ENCODE data around the gene PTPRG.

The PTPRG gene

GRCh38 chr3:61768284-61769037 lies 207.1 kb downstream of the PTPRG start:
- no peak for DNase-seq (ENCODE audit: low read depth)

- DNase-seq (ENCODE audit: low read depth): no peak
Observed at GRCh38 chr3:61769266-61769990, 208.1 kb downstream of the PTPRG start.

GRCh38 chr3:61771976-61772375 lies 210.6 kb downstream of the PTPRG start:
- DNase-seq (ENCODE audit: low read depth): no peak

GRCh38 chr3:61772456-61772855 lies 211.1 kb downstream of the PTPRG start:
- DNase-seq (ENCODE audit: low read depth): no peak

- no peak for DNase-seq (ENCODE audit: low read depth)
Observed at GRCh38 chr3:61774279-61774890, 213.0 kb downstream of the PTPRG start.

GRCh38 chr3:61776390-61776789 lies 215.0 kb downstream of the PTPRG start:
- no peak for DNase-seq (ENCODE audit: low read depth)

- no peak for DNase-seq (ENCODE audit: low read depth)
Observed at GRCh38 chr3:61777483-61777882, 216.1 kb downstream of the PTPRG start.

- no peak for DNase-seq (ENCODE audit: low read depth)
Observed at GRCh38 chr3:61778095-61778494, 216.7 kb downstream of the PTPRG start.

GRCh38 chr3:61780016-61780415 lies 218.6 kb downstream of the PTPRG start:
- no peak for DNase-seq (ENCODE audit: low read depth)

GRCh38 chr3:61780455-61781228 lies 219.3 kb downstream of the PTPRG start:
- no peak for DNase-seq (ENCODE audit: low read depth)

GRCh38 chr3:61783993-61784718 lies 222.8 kb downstream of the PTPRG start:
- peak; percentile 48 for DNase-seq (ENCODE audit: low read depth)

GRCh38 chr3:61788623-61789507 lies 227.5 kb downstream of the PTPRG start:
- DNase-seq (ENCODE audit: low read depth): no peak

GRCh38 chr3:61789861-61790260 lies 228.5 kb downstream of the PTPRG start:
- DNase-seq (ENCODE audit: low read depth): no peak

GRCh38 chr3:61790411-61790810 lies 229.0 kb downstream of the PTPRG start:
- DNase-seq (ENCODE audit: low read depth): no peak

- DNase-seq (ENCODE audit: low read depth): no peak
Observed at GRCh38 chr3:61793056-61793455, 231.7 kb downstream of the PTPRG start.

GRCh38 chr3:61793521-61793920 lies 232.2 kb downstream of the PTPRG start:
- DNase-seq (ENCODE audit: low read depth): no peak

- DNase-seq (ENCODE audit: low read depth): no peak
Observed at GRCh38 chr3:61794341-61794740, 233.0 kb downstream of the PTPRG start.

GRCh38 chr3:61794961-61795360 lies 233.6 kb downstream of the PTPRG start:
- no peak for DNase-seq (ENCODE audit: low read depth)

- DNase-seq (ENCODE audit: low read depth): no peak
Observed at GRCh38 chr3:61796088-61796680, 234.8 kb downstream of the PTPRG start.

- no peak for DNase-seq (ENCODE audit: low read depth)
Observed at GRCh38 chr3:61796911-61797310, 235.5 kb downstream of the PTPRG start.
